GM12878 (cell line): Measurements from ENCODE around the gene PLXNA2. TPM values are rescaled to one million over a fixed set of nuclear protein-coding genes. Genes with fewer than 3 reads are reported as not detected.

Experiments
- ATAC-seq: fragments of 200-7000 bp; cut with Tn5 transposase; 3 replicates; pipeline ENCODE4 v1.9.1; 2020; ENCODE audit warnings: mild to moderate bottlenecking, moderate library complexity
- BruUV-seq: library from RNA; stranded (reverse); fragments of 400-500 nt; replicated peaks from 2 replicates; lab custom pipeline; 2021; lab: Mats Ljungman, UMichigan
- CTCF ChIA-PET: fragments of 300-600 bp; sonication (Branson Sonifier 250); formaldehyde crosslinking; extraction: SDS; loops from one replicate; lab custom pipeline; 2021; ENCODE audit warnings: inconsistent platforms; lab: Yijun Ruan, JAX
- POLR2A ChIA-PET: fragments of 350-600 bp; formaldehyde crosslinking; extraction: SDS; loops from one replicate; lab custom pipeline; 2021; ENCODE audit warnings: inconsistent platforms; lab: Charles Lee
- RAD21 ChIA-PET: fragments of 300-600 bp; sonication (Branson Sonifier 250); formaldehyde crosslinking; loops from one replicate; lab custom pipeline; 2023; ENCODE audit warnings: antibody characterized with exemption; ENCODE audit not compliant: unreplicated experiment; lab: Charles Lee
- SMC1A ChIA-PET: fragments of 300-600 bp; sonication (Branson Sonifier 250); formaldehyde crosslinking; loops from one replicate; lab custom pipeline; 2023; ENCODE audit not compliant: unreplicated experiment, uncharacterized antibody; lab: Charles Lee
- DNase-seq: peaks from one replicate; pipeline ENCODE4 v3.0.0-alpha.2; 2011; ENCODE audit warnings: low read depth, low spot score
- FAIRE-seq: peaks from 3 replicates; lab custom pipeline; 2011; peaks lifted over from hg19 to GRCh38; lab: Jason Lieb, UNC
- H2AFZ ChIP-seq: 2 replicates; pipeline ENCODE4 v1.6.0; 2011; ENCODE audit warnings: low read depth, low read length, control low read depth; ENCODE audit not compliant: control insufficient read depth
- H3K27ac ChIP-seq: 2 replicates; pipeline ENCODE4 v1.5.1; 2011; ENCODE audit warnings: control low read depth; ENCODE audit not compliant: control insufficient read depth, insufficient read depth
- H3K27me3 ChIP-seq, 2 experiments: replicated peaks in 1 of 2; 2 replicates each; pipeline versions ENCODE4 v1.6.0 to v1.6.1; 2011; ENCODE audit warnings: low read length in 1 of 2; ENCODE audit not compliant: control insufficient read depth in 2 of 2, insufficient read depth in 2 of 2
- H3K36me3 ChIP-seq, 2 experiments: 2 replicates each; pipeline ENCODE4 v1.5.1; 2011; ENCODE audit warnings: low read length in 1 of 2; ENCODE audit not compliant: control insufficient read depth in 2 of 2, insufficient read depth in 2 of 2
- H3K4me1 ChIP-seq: 2 replicates; pipeline ENCODE4 v1.6.1; 2011; ENCODE audit warnings: mild to moderate bottlenecking, low read length, moderate library complexity, mixed read lengths; ENCODE audit not compliant: control insufficient read depth, insufficient read depth
- H3K4me2 ChIP-seq: 2 replicates; pipeline ENCODE4 v1.6.0; 2011; ENCODE audit warnings: control low read depth; ENCODE audit not compliant: control insufficient read depth, insufficient read depth
- H3K4me3 ChIP-seq: fragments of 200-600 bp; sonication (generic); 2 replicates; pipeline ENCODE4 v1.5.1; 2016
- H3K79me2 ChIP-seq: 2 replicates; pipeline ENCODE4 v1.6.0; 2011; ENCODE audit warnings: low read length; ENCODE audit not compliant: control insufficient read depth, insufficient read depth
- H3K9ac ChIP-seq: 2 replicates; pipeline ENCODE4 v1.8.0; 2011; ENCODE audit warnings: low read length, control low read depth, mixed read lengths; ENCODE audit not compliant: control insufficient read depth, insufficient read depth
- H3K9me3 ChIP-seq: replicated peaks from 3 replicates; pipeline ENCODE4 v1.5.1; 2011; ENCODE audit warnings: mild to moderate bottlenecking, low read length; ENCODE audit not compliant: control insufficient read depth, insufficient read depth
- H4K20me1 ChIP-seq: 2 replicates; pipeline ENCODE4 v1.6.0; 2011; ENCODE audit not compliant: control insufficient read depth, insufficient read depth
- CHD1 ChIP-seq: IDR thresholded peaks from 2 replicates; pipeline ENCODE4 v1.6.1; 2012; ENCODE audit warnings: low read depth, low read length, improper control_type of control experiment
- PML ChIP-seq: IDR thresholded peaks from 2 replicates; pipeline ENCODE4 v1.6.1; 2012; ENCODE audit warnings: low read length, inconsistent platforms
- WGBS: methylation state at CpG from one replicate; pipeline ENCODE4 v1.1.6; 2016; ENCODE audit warnings: low lambda C conversion rate; ENCODE audit not compliant: insufficient replicate concordance, insufficient coverage; ENCODE audit errors: missing lambda C conversion rate; 5-methylcytosine and 5-hydroxymethylcytosine counted together
- in situ Hi-C: fragments of 300-500 bp; cut with MboI; formaldehyde crosslinking; loops from 9 replicates; pipeline ENCODE4 v1.14.3; 2018; ENCODE audit warnings: mixed read lengths
- intact Hi-C: fragments of 100-400 bp; cut with micrococcal nuclease; formaldehyde crosslinking; loops from one replicate; pipeline ENCODE4 v1.14.2; 2022; ENCODE audit not compliant: unreplicated experiment
- polyA plus RNA-seq, 11 experiments: library from polyadenylated mRNA; depleted of rRNA in 4 of 11; unstranded in 6 of 11; stranded (reverse) in 5 of 11; fragments of >200 nt; fragmentation: Nextera tagmentation in 4 of 11; fragmentation: Illumina TruSeq in 1 of 11; extraction: Ambion mirVana in 4 of 11; extraction: Trizol in 1 of 11; gene quantifications; 1 replicate in 1 of 11; 2 replicates in 10 of 11; pipeline versions ENCODE4 v1.2.1 to v1.2.3, GENCODE V29; 2011 to 2016; ENCODE audit warnings: inconsistent platforms in 2 of 11, missing spikeins in 2 of 11, low read depth in 1 of 11
- total RNA-seq, 4 experiments: library from RNA; depleted of rRNA in 3 of 4; stranded (reverse); fragments of >200 nt in 3 of 4; fragmentation: Illumina TruSeq in 1 of 4; extraction: Trizol in 1 of 4; gene quantifications; 2 replicates each; pipeline versions ENCODE4 v1.2.1 to v1.2.3, GENCODE V29; 2013 to 2021
- TF ChIP-seq, protein P1 (sequence below): IDR thresholded peaks from 2 replicates; pipeline ENCODE4 v1.6.1; 2011; ENCODE audit warnings: borderline replicate concordance, low read depth, mild to moderate bottlenecking, moderate library complexity, mixed read lengths, low read length; ENCODE audit not compliant: insufficient read depth; ENCODE audit errors: extremely low read length
- TF ChIP-seq, protein P2 (sequence below): IDR thresholded peaks from 2 replicates; pipeline ENCODE4 v1.6.1; 2012; ENCODE audit warnings: mild to moderate bottlenecking, low read depth, low read length

The PLXNA2 gene
- total and polyA plus RNA-seq, 10 of the 15 experiments (the other 5 are each of a cell fraction or from before 2014, with no cell fraction given), result under 0.01 to 0.08 (median 0.07) TPM; not detected in 4

DNA sequence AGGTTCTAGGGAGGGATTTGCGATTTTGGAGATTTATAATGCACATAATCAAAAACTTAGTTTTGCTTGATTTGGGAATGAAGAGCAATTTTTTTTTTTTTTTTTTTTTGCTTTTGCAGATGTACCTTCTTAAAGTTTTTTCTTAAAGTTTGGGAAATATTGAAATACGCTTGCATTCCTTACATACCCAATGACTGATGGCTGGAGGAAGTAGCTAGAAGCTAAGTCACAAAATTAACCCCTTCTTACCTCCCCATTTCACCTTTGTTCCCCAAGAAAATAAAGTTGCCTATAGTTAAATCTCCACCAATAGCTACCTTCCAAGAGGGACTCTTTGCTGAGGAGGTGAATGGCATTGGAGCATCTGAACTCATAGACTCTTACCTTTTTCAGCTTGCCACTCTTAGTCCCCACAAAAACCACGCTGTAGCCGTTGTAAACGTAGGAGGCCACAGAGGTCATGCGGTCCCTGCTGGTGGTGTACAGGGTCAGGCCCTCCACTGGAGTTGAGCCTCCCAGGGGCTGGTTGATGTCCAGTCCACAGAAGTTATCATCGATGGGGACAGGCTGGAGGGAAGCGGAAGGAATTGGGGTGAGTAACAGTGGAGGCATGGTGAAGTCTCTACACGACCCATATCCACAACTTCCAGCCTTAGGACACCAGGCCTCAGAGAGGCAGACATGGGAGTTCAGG is 34.1 kb downstream of the PLXNA2 start:
- no peaks in the 10 kb centered on the region; a peak in 2 of 4 replicates for H3K27me3 ChIP-seq
- ChIA-PET POLR2A (no interaction called here), CTCF (interaction anchor here (1.1 to 1.2 kb wide), 2 partner anchors 11 to 20 kb away, joined by 3 to 4 read pairs; no protein-coding TSS in a partner anchor), SMC1A (interaction anchor here (1.0 kb wide), 1 partner anchor 354 kb away, joined by 3 read pairs; no protein-coding TSS in a partner anchor), RAD21 (interaction anchor here (1.2 kb wide), 1 partner anchor 78 kb away, joined by 5 read pairs; no protein-coding TSS in a partner anchor)
- no peak overlapping the region for H3K4me2 ChIP-seq
- WGBS, result 49% methylated on average over 9 of the region's 9 CpGs
- H2AFZ ChIP-seq, result no peak overlapping the region
- H3K4me3 ChIP-seq, result no peak overlapping the region
- H3K4me1 ChIP-seq, result no peaks in the 10 kb centered on the region
- DNase-seq (no peak), ATAC-seq (no peak), FAIRE-seq (no peak)
- no peak overlapping the region for H3K27ac ChIP-seq
- no peaks in the 10 kb centered on the region for H3K36me3 ChIP-seq
- TF ChIP-seq, protein P1, sequence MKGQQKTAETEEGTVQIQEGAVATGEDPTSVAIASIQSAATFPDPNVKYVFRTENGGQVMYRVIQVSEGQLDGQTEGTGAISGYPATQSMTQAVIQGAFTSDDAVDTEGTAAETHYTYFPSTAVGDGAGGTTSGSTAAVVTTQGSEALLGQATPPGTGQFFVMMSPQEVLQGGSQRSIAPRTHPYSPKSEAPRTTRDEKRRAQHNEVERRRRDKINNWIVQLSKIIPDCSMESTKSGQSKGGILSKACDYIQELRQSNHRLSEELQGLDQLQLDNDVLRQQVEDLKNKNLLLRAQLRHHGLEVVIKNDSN, result no peak
- TF ChIP-seq, protein P2, sequence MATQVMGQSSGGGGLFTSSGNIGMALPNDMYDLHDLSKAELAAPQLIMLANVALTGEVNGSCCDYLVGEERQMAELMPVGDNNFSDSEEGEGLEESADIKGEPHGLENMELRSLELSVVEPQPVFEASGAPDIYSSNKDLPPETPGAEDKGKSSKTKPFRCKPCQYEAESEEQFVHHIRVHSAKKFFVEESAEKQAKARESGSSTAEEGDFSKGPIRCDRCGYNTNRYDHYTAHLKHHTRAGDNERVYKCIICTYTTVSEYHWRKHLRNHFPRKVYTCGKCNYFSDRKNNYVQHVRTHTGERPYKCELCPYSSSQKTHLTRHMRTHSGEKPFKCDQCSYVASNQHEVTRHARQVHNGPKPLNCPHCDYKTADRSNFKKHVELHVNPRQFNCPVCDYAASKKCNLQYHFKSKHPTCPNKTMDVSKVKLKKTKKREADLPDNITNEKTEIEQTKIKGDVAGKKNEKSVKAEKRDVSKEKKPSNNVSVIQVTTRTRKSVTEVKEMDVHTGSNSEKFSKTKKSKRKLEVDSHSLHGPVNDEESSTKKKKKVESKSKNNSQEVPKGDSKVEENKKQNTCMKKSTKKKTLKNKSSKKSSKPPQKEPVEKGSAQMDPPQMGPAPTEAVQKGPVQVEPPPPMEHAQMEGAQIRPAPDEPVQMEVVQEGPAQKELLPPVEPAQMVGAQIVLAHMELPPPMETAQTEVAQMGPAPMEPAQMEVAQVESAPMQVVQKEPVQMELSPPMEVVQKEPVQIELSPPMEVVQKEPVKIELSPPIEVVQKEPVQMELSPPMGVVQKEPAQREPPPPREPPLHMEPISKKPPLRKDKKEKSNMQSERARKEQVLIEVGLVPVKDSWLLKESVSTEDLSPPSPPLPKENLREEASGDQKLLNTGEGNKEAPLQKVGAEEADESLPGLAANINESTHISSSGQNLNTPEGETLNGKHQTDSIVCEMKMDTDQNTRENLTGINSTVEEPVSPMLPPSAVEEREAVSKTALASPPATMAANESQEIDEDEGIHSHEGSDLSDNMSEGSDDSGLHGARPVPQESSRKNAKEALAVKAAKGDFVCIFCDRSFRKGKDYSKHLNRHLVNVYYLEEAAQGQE, result no peak
- no peak for TF ChIP-seq CHD1
- no peak for TF ChIP-seq PML
- H3K79me2 ChIP-seq, result no peaks in the 10 kb centered on the region
- H4K20me1 ChIP-seq, result no peaks in the 10 kb centered on the region
- BruUV-seq, result no TSS peak
- H3K9ac ChIP-seq, result no peak overlapping the region
- no peaks in the 10 kb centered on the region for H3K9me3 ChIP-seq
- intact Hi-C loops (no loop called here), in situ Hi-C loops (no loop called here)
